GM12878 (cell line): ENCODE data around the gene TFCP2L1. TPM values are rescaled to one million over a fixed set of nuclear protein-coding genes. Genes with fewer than 3 reads are reported as not detected.

Experiments
- ATAC-seq: fragments of 200-7000 bp; cut with Tn5 transposase; 3 replicates; pipeline ENCODE4 v1.9.1; 2020; ENCODE audit warnings: mild to moderate bottlenecking, moderate library complexity
- BruUV-seq: library from RNA; stranded (reverse); fragments of 400-500 nt; replicated peaks from 2 replicates; lab custom pipeline; 2021; lab: Mats Ljungman, UMichigan
- CTCF ChIA-PET: fragments of 300-600 bp; sonication (Branson Sonifier 250); formaldehyde crosslinking; extraction: SDS; loops from one replicate; lab custom pipeline; 2021; ENCODE audit warnings: inconsistent platforms; lab: Yijun Ruan, JAX
- POLR2A ChIA-PET: fragments of 350-600 bp; formaldehyde crosslinking; extraction: SDS; loops from one replicate; lab custom pipeline; 2021; ENCODE audit warnings: inconsistent platforms; lab: Charles Lee
- RAD21 ChIA-PET: fragments of 300-600 bp; sonication (Branson Sonifier 250); formaldehyde crosslinking; loops from one replicate; lab custom pipeline; 2023; ENCODE audit warnings: antibody characterized with exemption; ENCODE audit not compliant: unreplicated experiment; lab: Charles Lee
- SMC1A ChIA-PET: fragments of 300-600 bp; sonication (Branson Sonifier 250); formaldehyde crosslinking; loops from one replicate; lab custom pipeline; 2023; ENCODE audit not compliant: unreplicated experiment, uncharacterized antibody; lab: Charles Lee
- DNase-seq: peaks from one replicate; pipeline ENCODE4 v3.0.0-alpha.2; 2011; ENCODE audit warnings: low read depth, low spot score
- FAIRE-seq: peaks from 3 replicates; lab custom pipeline; 2011; peaks lifted over from hg19 to GRCh38; lab: Jason Lieb, UNC
- H2AFZ ChIP-seq: 2 replicates; pipeline ENCODE4 v1.6.0; 2011; ENCODE audit warnings: low read depth, low read length, control low read depth; ENCODE audit not compliant: control insufficient read depth
- H3K27ac ChIP-seq: 2 replicates; pipeline ENCODE4 v1.5.1; 2011; ENCODE audit warnings: control low read depth; ENCODE audit not compliant: control insufficient read depth, insufficient read depth
- H3K27me3 ChIP-seq, 2 experiments: replicated peaks in 1 of 2; 2 replicates each; pipeline versions ENCODE4 v1.6.0 to v1.6.1; 2011; ENCODE audit warnings: low read length in 1 of 2; ENCODE audit not compliant: control insufficient read depth in 2 of 2, insufficient read depth in 2 of 2
- H3K36me3 ChIP-seq, 2 experiments: 2 replicates each; pipeline ENCODE4 v1.5.1; 2011; ENCODE audit warnings: low read length in 1 of 2; ENCODE audit not compliant: control insufficient read depth in 2 of 2, insufficient read depth in 2 of 2
- H3K4me1 ChIP-seq: 2 replicates; pipeline ENCODE4 v1.6.1; 2011; ENCODE audit warnings: mild to moderate bottlenecking, low read length, moderate library complexity, mixed read lengths; ENCODE audit not compliant: control insufficient read depth, insufficient read depth
- H3K4me2 ChIP-seq: 2 replicates; pipeline ENCODE4 v1.6.0; 2011; ENCODE audit warnings: control low read depth; ENCODE audit not compliant: control insufficient read depth, insufficient read depth
- H3K4me3 ChIP-seq: fragments of 200-600 bp; sonication (generic); 2 replicates; pipeline ENCODE4 v1.5.1; 2016
- H3K79me2 ChIP-seq: 2 replicates; pipeline ENCODE4 v1.6.0; 2011; ENCODE audit warnings: low read length; ENCODE audit not compliant: control insufficient read depth, insufficient read depth
- H3K9ac ChIP-seq: 2 replicates; pipeline ENCODE4 v1.8.0; 2011; ENCODE audit warnings: low read length, control low read depth, mixed read lengths; ENCODE audit not compliant: control insufficient read depth, insufficient read depth
- H3K9me3 ChIP-seq: replicated peaks from 3 replicates; pipeline ENCODE4 v1.5.1; 2011; ENCODE audit warnings: mild to moderate bottlenecking, low read length; ENCODE audit not compliant: control insufficient read depth, insufficient read depth
- H4K20me1 ChIP-seq: 2 replicates; pipeline ENCODE4 v1.6.0; 2011; ENCODE audit not compliant: control insufficient read depth, insufficient read depth
- E2F8 ChIP-seq: fragments of 450-650 bp; IDR thresholded peaks from 2 replicates; pipeline ENCODE4 v1.6.1; 2018; ENCODE audit warnings: mild to moderate bottlenecking, low read depth, moderate library complexity; ENCODE audit not compliant: partially characterized antibody
- FOS ChIP-seq: IDR thresholded peaks from 3 replicates; pipeline ENCODE4 v1.6.1; 2011; ENCODE audit warnings: borderline replicate concordance; ENCODE audit not compliant: insufficient read length; ENCODE audit errors: extremely low read depth
- GATAD2B ChIP-seq: fragments of 450-650 bp; conservative IDR thresholded peaks from 2 replicates; pipeline ENCODE4 v1.6.1; 2017; ENCODE audit warnings: low read depth, mild to moderate bottlenecking, moderate library complexity
- IRF4 ChIP-seq: IDR thresholded peaks from 2 replicates; pipeline ENCODE4 v1.6.1; 2011; ENCODE audit warnings: low read depth, low read length
- MLLT1 ChIP-seq: fragments of 450-650 bp; IDR thresholded peaks from 2 replicates; pipeline ENCODE4 v1.6.1; 2016; ENCODE audit warnings: mild to moderate bottlenecking
- NFIC ChIP-seq: IDR thresholded peaks from 2 replicates; pipeline ENCODE4 v1.6.1; 2012; ENCODE audit warnings: low read depth, mild to moderate bottlenecking, inconsistent platforms, low read length, moderate library complexity
- POU2F2 ChIP-seq: IDR thresholded peaks from 3 replicates; pipeline ENCODE4 v1.6.1; 2011; ENCODE audit warnings: low read depth, mild to moderate bottlenecking, low read length, borderline replicate concordance
- REST ChIP-seq: IDR thresholded peaks from 2 replicates; pipeline ENCODE4 v1.6.1; 2012; ENCODE audit warnings: mild to moderate bottlenecking, low read depth, low read length
- SIX5 ChIP-seq: IDR thresholded peaks from 2 replicates; pipeline ENCODE4 v1.6.1; 2011; ENCODE audit warnings: mild to moderate bottlenecking, low read depth, low read length, moderate library complexity; ENCODE audit not compliant: severe bottlenecking
- SMAD1 ChIP-seq: fragments of 450-650 bp; IDR thresholded peaks from 2 replicates; pipeline ENCODE4 v1.6.1; 2018; ENCODE audit warnings: mild to moderate bottlenecking, low read depth; ENCODE audit not compliant: partially characterized antibody
- SUZ12 ChIP-seq: fragments of 200-600 bp; sonication (generic); IDR thresholded peaks from one replicate; pipeline ENCODE4 v1.6.1; 2018; ENCODE audit warnings: antibody characterized with exemption, mild to moderate bottlenecking; ENCODE audit not compliant: unreplicated experiment
- TCF7 ChIP-seq: IDR thresholded peaks from 2 replicates; pipeline ENCODE4 v1.6.1; 2014; ENCODE audit warnings: antibody characterized with exemption, borderline replicate concordance
- WRNIP1 ChIP-seq: IDR thresholded peaks from 2 replicates; pipeline ENCODE4 v1.6.1; 2011; ENCODE audit warnings: low read depth, low read length, improper control_type of control experiment, borderline replicate concordance
- ZNF207 ChIP-seq: fragments of 450-650 bp; IDR thresholded peaks from 2 replicates; pipeline ENCODE4 v1.6.1; 2014; ENCODE audit warnings: antibody characterized with exemption, mild to moderate bottlenecking, borderline replicate concordance
- ZNF217 ChIP-seq: fragments of 450-650 bp; IDR thresholded peaks from 2 replicates; pipeline ENCODE4 v1.6.1; 2017; ENCODE audit warnings: antibody characterized with exemption, mild to moderate bottlenecking
- WGBS: methylation state at CpG from one replicate; pipeline ENCODE4 v1.1.6; 2016; ENCODE audit warnings: low lambda C conversion rate; ENCODE audit not compliant: insufficient replicate concordance, insufficient coverage; ENCODE audit errors: missing lambda C conversion rate; 5-methylcytosine and 5-hydroxymethylcytosine counted together
- in situ Hi-C: fragments of 300-500 bp; cut with MboI; formaldehyde crosslinking; loops from 9 replicates; pipeline ENCODE4 v1.14.3; 2018; ENCODE audit warnings: mixed read lengths
- intact Hi-C: fragments of 100-400 bp; cut with micrococcal nuclease; formaldehyde crosslinking; loops from one replicate; pipeline ENCODE4 v1.14.2; 2022; ENCODE audit not compliant: unreplicated experiment
- polyA plus RNA-seq, 11 experiments: library from polyadenylated mRNA; depleted of rRNA in 4 of 11; unstranded in 6 of 11; stranded (reverse) in 5 of 11; fragments of >200 nt; fragmentation: Nextera tagmentation in 4 of 11; fragmentation: Illumina TruSeq in 1 of 11; extraction: Ambion mirVana in 4 of 11; extraction: Trizol in 1 of 11; gene quantifications; 1 replicate in 1 of 11; 2 replicates in 10 of 11; pipeline versions ENCODE4 v1.2.1 to v1.2.3, GENCODE V29; 2011 to 2016; ENCODE audit warnings: inconsistent platforms in 2 of 11, missing spikeins in 2 of 11, low read depth in 1 of 11
- total RNA-seq, 4 experiments: library from RNA; depleted of rRNA in 3 of 4; stranded (reverse); fragments of >200 nt in 3 of 4; fragmentation: Illumina TruSeq in 1 of 4; extraction: Trizol in 1 of 4; gene quantifications; 2 replicates each; pipeline versions ENCODE4 v1.2.1 to v1.2.3, GENCODE V29; 2013 to 2021

TFCP2L1 gene
- total and polyA plus RNA-seq, 10 of the 15 experiments (the other 5 are each of a cell fraction or from before 2014, with no cell fraction given): 0.02 to 0.21 (median 0.09) TPM; not detected in 1

- CTCF ChIA-PET: interaction anchor here (1.2 to 1.3 kb wide), 2 partner anchors 226 to 236 kb away, joined by 3 read pairs; no protein-coding TSS in a partner anchor
- no peak overlapping the region for H2AFZ ChIP-seq
- H3K9ac ChIP-seq: no peak overlapping the region
- H3K4me2 ChIP-seq: no peak overlapping the region
- DNase-seq: no peak
- H3K79me2 ChIP-seq: no peaks in the 10 kb centered on the region
- WGBS: 20% methylated on average over 8 of the region's 8 CpGs
- H3K36me3 ChIP-seq: no peaks in the 10 kb centered on the region
- RAD21 ChIA-PET: no interaction called here
- in situ Hi-C loops (no loop called here), intact Hi-C loops (no loop called here)
- POLR2A ChIA-PET: no interaction called here
- no peak for TF ChIP-seq NFIC
- TF ChIP-seq ZNF207: no peak
- no peak for TF ChIP-seq SIX5
- no peak for TF ChIP-seq IRF4
- no peak for TF ChIP-seq TCF7
- no peak for TF ChIP-seq WRNIP1
- no peak for TF ChIP-seq SUZ12
- no peak for TF ChIP-seq FOS
- TF ChIP-seq REST: no peak
- TF ChIP-seq POU2F2: no peak
- no peak for TF ChIP-seq E2F8
- TF ChIP-seq ZNF217: no peak
- TF ChIP-seq GATAD2B: no peak
- TF ChIP-seq MLLT1: no peak
- no peak for TF ChIP-seq SMAD1
- SMC1A ChIA-PET: no interaction called here
- H3K4me3 ChIP-seq: no peak overlapping the region
- no peak for FAIRE-seq
- no peaks in the 10 kb centered on the region for H4K20me1 ChIP-seq
- H3K27ac ChIP-seq: no peak overlapping the region
- no TSS peak for BruUV-seq
- H3K27me3 ChIP-seq: peaks cover 0 to 1% of the 10 kb centered on the region in 2 experiments; a peak in 1 of 4 replicates
- H3K4me1 ChIP-seq: no peaks in the 10 kb centered on the region
- H3K9me3 ChIP-seq: no peaks in the 10 kb centered on the region
- no peak for ATAC-seq
Measured at GRCh38 chr2:121321476-121321875, 36.5 kb upstream of the TFCP2L1 start.
